ENCODE results near the gene PAIP2.

GRCh38 chr5:139304391-139305324, 37.0 kb upstream of the PAIP2 start:
- TF ChIP-seq POLR2A (IDR thresholded peaks at IDR 0.05; ENCODE audit: low read length) (no peak), GATA1 (IDR thresholded peaks at IDR 0.05; ENCODE audit: low read depth, low read length) (no peak)

All from erythroblast (primary cell).